GM10266 (cell line): ENCODE data around the gene FGFR4.
A peak's percentile ranks its signal among the peaks of the same experiment; 100 is the strongest.

Source experiments
- DNase-seq: peaks from one replicate; pipeline ENCODE4 v3.0.0; 2012; ENCODE audit errors: extremely low spot score
- CTCF ChIP-seq: IDR thresholded peaks from 2 replicates; pipeline ENCODE4 v1.5.1; 2012; ENCODE audit warnings: mild to moderate bottlenecking, low read depth; ENCODE audit not compliant: control insufficient read depth, insufficient read depth; ENCODE audit errors: missing control alignments

FGFR4 gene

GRCh38 chr5:177105691-177106476, 19.2 kb downstream of the FGFR4 start:
- DNase-seq = no peak
- no peak for TF ChIP-seq CTCF

GRCh38 chr5:177107159-177107558, 20.4 kb downstream of the FGFR4 start:
- no peak for TF ChIP-seq CTCF

GRCh38 chr5:177109810-177110209, 23.1 kb downstream of the FGFR4 start:
- TF ChIP-seq CTCF = no peak
- no peak for DNase-seq

More at GRCh38 chr5:177107159-177107558, 20.4 kb downstream of the FGFR4 start:
- no peak for DNase-seq

GRCh38 chr5:177111720-177112394, 25.1 kb downstream of the FGFR4 start:
- peak; percentile 93 for TF ChIP-seq CTCF
- peak; percentile 82 for DNase-seq

GRCh38 chr5:177112589-177113220, 26.0 kb downstream of the FGFR4 start:
- no peak for DNase-seq
- no peak for TF ChIP-seq CTCF

GRCh38 chr5:177113566-177114424, 27.1 kb downstream of the FGFR4 start:
- peak; percentile 92 for DNase-seq
- peak; percentile 99 for TF ChIP-seq CTCF
